HTERT RPE-1 (cell line): ENCODE results near the gene CDK9.
"Not testable (repeated sequence)": the region's sequence is repeated elsewhere in the genome, so short reads cannot be mapped to it uniquely, and the experiment has no call there.

Experiments used
- in situ Hi-C: fragments of 300-500 bp; cut with MboI; formaldehyde crosslinking; loops from 4 replicates; pipeline ENCODE4 v1.14.3; 2020; ENCODE audit warnings: low sequenced_read_pairs

CDK9 gene

DNA sequence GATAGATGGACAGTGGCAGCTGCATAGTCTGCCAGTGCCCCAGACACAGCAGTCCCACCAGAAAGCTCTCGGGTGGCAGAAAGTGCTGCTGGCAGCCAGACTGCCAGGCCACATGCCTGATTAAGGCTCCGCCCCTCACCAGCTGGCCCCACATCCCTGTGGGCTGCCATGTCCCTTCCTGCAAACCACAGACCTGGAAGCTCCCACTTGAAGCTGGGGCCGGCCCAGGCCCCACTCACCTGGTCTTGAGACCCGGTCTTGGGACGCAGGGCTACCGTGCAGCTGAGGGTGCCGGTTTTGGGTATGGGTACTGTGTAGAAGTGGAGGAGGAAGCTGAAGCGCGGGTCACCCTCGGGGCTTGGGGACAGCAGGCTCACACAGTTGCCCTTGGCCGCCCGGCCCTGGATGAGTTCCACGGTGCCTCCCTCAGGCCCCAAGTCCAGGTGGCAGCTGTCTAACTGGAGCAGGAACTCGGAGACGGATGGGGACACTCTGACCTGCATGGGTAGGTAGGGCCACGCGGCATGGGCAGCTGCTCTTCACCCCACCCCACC is 32.1 kb downstream of the CDK9 start:
- in situ Hi-C loops = no loop called here

DNA sequence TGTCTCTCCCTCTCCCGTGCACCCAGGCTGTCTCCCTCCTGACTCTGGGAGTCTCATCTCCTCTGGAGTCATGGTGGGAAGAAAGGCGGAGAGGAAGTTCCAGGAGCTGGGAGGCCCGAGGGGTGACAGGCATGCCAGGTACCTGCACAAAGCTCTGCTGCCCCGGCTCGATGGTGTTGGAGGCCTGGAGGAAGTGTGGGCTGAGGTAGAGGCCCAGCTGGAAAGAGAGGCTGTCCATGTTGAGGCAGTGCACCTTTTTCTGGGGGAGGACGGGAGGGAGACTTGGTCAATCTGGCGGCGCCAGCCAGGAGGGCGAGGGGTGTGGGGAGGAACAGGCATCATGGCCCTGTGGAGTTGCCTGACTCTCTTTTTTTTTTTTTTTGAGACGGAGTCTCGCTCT is 32.7 kb downstream of the CDK9 start:
- in situ Hi-C loops = no loop called here

DNA sequence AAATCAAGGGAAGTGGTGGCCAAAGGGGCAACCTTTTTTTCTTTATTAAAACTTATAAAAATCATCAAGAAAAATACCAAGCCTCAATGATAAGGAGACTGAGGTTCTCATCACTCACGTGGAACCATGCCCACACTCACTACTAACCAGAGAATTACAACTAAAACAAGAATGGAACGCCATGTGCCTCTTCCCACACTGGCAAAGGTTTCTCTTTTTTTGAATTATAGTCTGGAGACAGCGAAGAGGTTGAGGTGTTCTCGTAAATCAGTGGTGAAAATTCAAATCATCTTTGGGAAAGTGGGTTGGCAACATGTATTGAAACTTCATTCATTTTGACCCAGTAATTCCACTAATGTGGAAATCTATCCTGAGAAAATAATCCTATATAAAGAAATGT is 36.3 kb downstream of the CDK9 start:
- in situ Hi-C loops = no loop called here

DNA sequence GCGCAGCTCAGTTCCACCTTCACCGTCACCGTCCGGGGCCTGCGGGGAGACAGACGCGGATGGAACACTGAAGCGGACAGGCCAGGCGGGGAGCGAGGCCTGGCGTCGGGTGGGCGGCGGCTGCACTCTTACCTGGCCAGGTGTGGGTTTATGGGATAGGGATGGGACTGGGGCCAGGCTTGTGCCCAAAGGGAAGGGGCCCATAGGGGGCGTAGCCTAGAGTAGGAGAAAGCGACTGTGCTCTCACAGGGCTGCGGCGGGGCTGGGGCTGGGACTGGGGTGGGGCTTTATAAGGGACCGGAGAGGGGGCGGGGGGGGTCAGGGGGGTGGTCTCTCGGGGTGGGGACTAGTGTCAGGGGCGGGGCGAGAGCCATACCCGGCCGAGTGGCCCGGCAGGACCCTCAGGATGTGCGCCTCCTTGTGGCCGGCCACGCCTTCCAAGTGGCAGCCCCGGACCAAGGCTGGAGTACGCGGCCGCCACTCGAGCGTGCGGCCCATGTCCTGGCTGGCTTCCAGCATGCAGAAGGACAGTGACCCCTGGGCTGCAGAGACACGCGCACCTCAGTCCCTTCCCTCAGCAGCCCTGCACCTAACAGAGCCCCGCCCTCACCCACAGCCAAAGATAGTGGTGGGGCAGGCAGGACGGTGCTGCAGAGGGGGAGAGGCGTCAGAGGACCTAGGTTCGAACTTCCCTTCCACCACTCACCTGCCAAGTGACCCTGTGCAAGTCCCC is 39.7 kb downstream of the CDK9 start:
- in situ Hi-C loops = no loop called here

DNA sequence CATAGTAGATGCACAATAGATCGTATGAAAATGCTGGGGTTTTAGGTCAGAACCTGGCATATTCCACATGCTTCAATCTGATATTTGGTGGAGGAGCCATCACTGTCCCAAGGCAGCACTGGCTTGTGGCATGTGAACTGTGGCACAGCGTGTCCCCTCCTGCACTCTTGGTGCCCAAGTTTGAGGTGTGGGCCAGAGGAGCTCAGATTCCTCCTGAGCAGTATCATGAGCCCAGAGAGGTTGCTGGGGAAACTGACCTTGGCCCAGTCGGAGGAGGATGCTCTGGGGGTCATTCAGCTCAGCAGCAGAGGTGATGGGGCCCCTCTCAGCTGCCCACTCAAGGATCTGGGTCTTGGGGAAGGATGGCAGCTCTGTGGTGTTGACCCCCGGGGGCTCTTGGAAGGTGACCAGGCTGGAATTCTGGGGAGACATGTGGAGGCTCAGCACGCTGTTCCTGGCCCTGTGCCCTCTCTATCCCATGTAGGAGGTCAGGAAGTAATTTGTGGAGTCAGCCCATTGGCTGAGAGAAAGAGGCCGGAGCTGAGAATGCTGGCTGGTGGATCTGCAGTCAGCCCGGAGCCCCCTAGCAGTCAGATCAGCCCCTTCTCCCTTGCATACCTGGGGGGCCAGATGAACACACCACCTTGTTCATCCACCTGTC is 40.5 kb downstream of the CDK9 start:
- in situ Hi-C loops = no loop called here

DNA sequence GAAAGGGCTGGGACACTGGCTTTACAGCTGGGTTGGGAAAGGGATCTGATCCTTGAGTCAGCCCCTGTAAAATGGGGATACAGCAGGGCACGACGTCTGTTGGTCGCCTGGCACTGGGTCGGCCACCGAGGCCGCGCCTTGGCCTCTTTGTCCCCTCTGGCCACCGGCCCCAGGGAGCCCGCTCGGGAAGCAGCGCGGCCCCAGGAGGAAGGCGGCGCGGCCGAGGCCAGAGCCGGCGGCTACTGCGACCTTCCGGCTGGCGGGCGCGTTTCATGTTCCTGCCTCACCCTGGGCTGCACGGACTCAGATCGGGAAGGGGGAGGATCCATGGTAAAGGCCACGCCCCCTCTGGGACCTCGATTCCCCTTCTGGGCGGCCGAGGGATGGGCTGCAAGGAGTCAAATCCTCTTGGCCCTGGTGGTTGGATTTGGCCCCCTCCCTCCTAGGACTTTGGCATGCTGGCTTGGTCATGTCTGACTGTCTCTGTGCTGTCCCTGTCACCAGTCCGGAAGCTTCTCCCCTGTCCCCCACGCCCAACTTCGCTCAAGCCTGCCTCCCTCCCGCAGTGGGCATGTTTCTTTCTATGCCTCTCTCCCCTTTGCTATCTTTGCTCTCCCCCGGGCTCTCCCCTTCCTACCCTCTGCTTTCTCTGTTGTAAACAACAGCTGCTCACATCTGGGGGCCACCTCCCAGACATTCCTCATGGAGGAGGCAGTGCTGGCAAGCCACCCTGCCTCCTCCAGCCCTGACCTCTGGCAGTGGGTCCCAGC is 42.6 kb downstream of the CDK9 start:
- in situ Hi-C loops = no loop called here

DNA sequence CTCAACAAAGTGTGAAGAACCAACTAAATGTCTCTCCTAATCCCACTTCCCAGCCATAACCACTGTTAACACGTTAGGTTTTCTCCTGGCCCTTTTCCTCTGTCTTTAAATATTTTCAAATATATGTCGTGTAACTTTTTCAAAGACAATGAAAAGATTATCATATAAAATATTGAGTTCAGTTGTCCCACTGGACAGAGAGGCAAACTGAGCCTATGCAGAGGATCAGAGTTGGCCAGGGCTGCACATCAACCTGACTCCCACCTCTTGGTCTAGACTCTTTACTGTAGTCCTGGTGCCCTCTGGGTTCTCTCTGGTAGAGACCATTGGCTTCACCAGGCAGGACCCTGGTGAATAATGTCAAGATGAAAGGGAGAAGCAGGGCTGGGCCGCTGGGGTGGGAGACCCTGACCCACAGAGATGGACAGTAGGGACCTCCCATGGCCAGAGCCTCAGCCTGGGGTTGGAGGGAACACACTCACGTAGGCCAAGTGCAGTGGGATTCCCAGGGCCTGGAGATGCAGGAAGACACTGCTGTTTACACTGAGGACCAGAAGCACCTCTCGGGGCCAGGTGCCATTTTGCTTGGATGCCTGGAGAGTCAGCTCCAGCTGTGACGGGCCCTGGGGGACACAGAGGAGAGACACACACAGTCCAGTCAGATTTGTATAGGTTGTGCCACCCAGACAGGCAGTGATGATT is 43.5 kb downstream of the CDK9 start:
- in situ Hi-C loops = no loop called here

DNA sequence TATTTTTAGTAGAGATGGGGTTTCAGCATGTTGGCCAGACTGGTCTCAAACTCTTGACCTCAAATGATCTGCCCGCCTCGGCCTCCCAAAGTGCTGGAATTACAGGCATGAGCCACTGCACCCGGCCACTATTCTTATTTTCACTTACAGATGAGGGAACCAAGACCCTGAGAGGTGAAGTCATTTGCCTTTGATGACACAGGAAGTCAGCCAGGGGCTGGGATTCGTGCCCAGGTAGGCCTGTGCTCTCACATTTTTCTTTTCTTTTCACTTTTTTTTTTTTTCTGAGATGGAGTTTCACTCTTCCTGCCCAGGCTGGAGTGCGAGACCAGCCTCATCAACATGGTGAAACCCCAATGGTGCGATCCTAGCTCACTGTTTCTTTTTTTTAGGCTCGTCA is 46.4 kb downstream of the CDK9 start:
- in situ Hi-C loops = no loop called here

DNA sequence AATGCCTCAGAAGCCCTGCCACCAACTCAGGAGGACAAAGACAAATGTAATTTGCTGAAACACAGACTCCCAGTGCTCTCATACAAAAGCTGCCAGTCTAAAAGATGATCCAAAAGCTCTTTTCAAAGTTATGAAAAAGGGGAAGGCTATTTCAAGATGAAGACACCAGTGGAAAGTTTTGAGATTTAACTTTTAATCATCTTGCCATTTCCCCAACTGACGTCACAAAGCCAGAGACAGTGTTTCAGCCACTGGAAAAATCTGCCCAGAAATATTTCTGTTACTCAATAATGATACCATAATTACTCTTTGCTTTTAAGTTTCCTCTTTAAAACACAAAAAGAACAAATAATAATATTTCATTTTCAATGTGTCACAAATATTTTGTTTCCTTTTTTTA is 47.7 kb downstream of the CDK9 start:
- in situ Hi-C loops = no loop called here

DNA sequence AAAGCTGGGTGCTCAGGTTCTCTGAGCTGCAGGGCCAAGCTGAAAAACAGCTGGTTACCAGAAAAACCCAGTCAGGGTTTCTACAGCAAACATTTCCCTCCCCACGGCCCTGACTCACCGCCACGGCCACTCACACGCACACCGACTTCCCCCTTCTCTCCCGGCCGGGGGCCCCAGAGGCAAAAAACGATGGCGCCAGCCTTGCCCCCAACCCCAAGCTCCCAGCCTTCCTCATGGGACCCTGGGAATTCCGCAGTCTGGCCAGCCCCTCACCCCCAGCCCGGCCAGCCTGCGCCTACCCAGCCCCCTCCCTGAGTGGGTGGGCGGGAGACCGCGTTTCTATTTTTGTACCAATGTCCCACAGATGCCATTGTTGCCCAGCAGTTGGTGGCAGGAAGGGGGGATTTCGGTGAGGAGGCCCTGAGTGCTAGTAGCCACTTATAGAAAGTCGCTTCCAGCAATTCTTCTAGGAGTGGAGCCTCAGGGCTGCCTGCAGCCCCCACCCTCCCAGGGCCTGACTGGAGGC is 50.2 kb downstream of the CDK9 start:
- in situ Hi-C loops = no loop called here

DNA sequence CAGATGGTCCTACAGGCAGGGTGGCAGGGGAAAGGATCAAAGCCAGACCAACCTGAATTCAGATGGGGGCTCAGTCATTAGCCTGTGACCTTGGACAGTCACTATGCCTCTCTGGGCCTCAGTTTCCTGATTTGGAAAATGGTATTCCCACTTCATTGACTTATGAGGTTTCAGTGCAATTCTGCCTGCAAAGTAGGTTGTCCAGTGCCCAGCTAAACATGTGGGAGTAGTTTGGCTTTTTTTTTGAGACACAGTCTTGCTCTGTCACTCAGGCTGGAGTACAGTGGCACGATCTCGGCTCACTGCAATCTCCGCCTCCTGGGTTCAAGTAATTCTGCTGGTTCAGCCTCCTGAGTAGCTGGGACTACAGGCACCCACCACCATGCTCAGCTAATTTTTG is 50.7 kb downstream of the CDK9 start:
- in situ Hi-C loops = not testable (repeated sequence)

DNA sequence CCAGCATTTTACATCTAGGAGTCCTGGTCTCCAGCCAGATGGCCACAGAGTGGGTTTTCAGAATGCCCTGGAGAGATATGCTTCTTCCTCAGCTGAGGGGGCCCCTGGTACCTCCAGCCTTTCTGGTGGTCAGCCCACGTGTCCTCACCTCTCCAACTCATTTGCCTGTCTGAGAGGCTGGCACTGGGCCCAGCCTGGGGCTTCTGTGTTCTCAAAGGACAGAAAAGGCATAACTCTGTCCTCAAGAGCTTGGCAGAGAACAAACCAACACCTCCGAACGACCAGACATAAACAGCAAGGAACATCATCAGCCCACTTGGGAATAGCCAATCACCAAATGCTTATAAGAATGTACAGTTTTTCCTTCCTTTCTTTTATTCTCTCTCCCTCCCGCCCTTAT is 51.5 kb downstream of the CDK9 start:
- in situ Hi-C loops = no loop called here

DNA sequence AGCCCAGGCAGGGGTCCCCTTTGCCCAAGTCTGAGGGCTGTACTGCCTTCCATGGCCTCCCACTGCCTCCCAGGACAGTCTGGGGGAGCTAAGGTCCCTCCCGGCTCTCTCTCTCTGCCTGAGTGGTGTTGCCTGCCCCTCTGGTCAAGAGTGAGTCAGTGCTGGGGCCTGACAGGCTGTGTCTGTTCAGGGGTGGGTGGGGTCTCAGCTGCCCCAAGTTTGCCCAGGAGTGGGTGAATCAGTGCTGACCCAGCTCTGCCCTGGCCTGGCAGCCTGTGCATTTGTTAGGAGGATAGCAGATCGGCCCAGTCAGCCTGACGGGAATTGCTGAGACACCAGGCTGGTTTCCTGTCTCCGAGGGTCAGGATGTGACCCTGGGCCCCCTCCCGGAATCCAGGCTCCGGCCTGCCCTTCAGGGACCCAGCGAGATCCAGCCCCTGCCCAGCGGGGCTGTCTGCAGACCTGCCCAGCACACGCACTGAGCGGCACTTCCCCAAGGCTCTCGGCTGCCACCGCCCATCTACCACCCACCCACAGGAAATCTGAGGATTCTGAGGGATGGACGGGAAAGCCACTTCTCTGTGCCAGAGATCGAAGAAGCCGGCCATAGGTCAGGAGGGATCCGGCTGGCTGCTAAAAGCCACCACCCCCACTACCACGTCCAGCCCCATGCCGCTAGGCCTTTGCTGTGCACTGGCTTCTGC is 52.7 kb downstream of the CDK9 start:
- in situ Hi-C loops = no loop called here
